ENCODE data around the gene CAPN10.
A peak's percentile ranks its signal among the peaks of the same experiment; 100 is the strongest.

The CAPN10 gene

DNA sequence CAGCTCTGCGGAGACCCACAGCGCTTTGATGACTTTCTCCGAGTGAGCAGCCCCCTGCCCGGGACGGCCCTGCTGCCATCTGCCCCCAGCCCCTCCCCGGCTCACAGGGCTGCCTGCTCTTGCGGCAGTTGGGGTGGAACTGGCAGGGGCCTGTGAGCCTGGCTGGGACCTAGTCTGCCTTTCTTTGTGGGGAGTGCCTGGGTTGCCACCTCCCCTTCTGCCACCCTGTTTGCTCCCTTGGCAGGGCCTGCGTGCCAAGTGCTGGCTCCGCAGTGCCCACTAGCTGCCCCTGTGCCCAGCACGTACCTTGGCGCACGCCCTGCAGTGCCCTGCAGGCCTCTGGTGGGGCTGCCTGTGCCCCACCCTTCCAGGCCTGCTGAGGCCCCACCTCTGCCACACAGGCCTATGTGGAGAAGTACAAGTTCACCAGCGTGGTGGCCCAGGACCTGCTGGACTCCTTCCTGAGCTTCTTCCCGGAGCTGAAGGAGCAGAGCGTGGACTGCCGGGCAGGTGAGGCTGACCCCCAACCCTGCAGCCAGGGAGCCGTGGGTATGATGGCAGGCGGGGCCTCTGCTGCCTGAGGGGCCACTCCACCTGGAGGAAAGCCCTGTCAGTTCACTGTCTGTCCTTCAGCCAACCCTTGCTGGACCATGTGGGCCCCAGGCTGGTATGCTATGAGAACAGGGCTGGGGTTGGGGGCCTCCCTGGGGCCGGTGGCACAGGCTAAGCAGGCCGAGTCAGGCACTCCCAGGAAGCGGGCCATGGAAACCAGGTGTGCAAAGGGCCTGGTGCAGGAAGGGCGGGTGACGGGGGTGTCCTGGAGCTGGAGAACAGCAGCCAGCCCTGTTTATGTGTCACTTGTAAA is 11.2 kb upstream of the CAPN10 start:
- no peak for DNase-seq

DNA sequence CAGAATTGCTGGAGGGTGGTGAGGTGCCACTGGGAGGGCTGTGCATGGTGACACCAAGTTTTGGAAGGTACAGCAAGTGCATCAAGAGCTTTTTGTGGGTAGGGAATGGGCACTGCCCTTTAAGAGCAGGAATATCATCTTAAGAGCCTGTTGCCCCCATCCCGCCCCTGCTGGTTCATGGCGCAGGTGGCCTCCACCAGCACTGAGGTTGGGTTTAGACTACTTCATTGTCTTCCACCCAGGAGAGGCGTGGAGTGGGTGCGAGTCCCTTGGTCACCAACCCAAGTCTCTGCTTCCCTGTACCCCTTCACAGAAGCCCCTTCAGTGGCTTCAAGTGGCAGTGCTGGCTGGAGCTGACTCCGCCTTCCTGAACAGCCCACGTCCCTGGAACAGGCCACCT is 10.5 kb upstream of the CAPN10 start:
- no peak for DNase-seq

GRCh38 chr2:240576436-240577205 is 9.9 kb upstream of the CAPN10 start:
- DNase-seq, result no peak

DNA sequence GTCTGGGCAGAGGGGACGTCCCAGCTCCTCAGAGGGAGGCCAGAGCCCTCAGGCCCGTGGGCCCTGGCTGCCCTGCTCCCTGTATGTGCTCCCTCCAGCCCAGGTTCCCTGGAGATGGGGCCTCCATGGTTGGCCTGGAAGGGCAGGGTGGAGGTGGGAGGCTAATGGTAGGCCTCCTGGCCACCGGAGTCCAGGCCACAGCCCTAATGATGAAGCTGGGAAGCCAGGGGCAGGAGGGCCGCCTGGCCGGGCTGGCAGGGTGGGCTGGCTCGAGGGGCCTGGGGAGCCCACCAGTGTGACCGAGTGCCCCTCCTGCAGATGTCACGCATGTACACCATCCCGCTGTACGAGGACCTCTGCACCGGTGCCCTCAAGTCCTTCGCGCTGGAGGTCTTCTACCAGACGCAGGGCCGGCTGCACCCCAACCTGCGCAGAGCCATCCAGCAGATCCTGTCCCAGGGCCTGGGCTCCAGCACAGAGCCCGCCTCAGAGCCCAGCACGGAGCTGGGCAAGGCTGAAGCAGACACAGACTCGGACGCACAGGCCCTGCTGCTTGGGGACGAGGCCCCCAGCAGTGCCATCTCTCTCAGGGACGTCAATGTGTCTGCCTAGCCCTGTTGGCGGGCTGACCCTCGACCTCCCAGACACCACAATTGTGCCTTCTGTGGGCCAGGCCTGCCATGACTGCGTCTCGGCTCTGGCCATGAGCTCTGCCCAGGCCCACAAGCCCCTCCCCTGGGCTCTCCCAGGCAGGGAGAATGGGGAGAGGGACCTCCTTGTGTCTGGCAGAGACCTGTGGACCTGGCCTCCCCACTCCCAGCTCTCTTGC is 9.0 kb upstream of the CAPN10 start:
- no peak for DNase-seq

GRCh38 chr2:240578110-240578450 is 8.5 kb upstream of the CAPN10 start:
- no peak for DNase-seq

GRCh38 chr2:240578488-240578887 is 8.0 kb upstream of the CAPN10 start:
- DNase-seq, result no peak

GRCh38 chr2:240579071-240579762 is 7.3 kb upstream of the CAPN10 start:
- no peak for DNase-seq

DNA sequence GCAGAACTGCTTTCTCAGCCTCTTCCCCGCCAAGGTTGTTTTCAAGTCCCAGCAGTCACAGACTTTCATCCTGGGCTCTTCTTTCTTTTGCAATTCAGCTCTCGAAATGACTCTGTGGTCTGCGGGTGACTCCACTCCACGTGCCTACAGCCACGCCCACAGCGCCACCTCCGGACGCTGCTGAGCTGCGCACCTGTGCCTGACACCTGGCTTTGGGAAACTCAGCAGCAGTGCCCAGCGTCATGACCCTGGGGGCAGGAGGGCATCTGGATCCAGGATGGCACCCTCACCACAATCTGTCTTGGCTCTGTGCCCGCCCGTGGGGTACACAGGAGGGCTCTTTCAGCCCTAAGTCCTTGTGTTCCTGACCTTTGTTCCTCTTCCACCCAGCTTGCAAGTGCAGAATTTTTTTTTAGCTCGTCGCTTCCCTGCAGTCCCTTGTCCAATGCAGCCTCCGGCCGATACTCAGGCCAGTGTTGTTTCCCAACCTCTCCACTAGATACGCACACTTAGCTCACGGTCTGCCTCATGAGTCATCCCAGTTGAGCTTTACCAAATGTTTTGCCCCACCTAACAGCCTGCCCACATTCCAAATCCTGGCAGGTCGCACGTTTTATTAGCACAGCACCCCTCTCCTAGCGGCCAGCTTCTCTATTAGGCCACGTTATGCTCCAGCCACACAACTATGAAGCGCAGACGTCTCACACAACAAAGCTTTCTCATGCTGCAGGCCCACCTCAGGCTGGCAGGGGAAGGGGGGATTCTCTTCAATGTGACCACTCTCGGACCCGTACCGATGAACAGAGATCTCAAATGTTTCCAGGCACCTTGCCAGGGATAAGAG is 6.5 kb upstream of the CAPN10 start:
- DNase-seq, result no peak

DNA sequence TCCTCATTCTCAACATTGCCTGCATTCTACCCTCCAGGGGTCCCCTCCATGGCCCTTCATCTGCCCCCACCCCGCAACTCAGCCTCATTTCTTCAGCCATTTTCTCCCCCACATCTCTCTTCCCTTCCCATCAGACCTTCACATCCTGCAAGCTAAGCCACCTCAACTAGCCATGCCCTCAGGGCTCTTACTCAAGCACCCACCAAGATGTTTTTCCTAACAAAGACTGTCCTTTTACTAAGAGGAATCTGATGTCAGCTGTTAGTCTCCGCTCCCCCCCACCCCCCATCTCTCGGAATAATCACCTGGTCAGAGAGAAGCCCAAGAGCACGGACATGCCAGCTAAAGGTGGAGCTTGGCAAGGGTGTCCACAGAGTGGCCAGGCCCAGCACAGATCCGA is 4.7 kb upstream of the CAPN10 start:
- DNase-seq, result no peak

DNA sequence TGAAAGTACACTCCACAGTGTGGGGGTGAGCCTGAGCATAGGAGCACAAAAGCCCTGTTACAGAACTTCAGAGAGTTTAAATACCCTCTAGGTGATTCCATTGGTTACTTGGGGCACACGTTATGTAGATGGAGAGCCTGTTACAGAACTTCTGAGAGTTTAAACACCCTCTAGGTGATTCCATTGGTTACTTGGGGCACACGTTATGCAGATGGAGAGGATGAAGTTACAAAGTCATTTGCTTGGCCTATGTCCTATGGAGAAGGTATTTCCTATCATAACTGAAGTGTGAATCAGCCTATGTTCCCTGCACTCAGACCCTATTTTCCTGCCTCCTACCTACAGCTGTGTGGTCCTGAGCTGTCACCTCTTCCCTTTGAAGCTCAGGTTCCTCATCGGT is 3.8 kb upstream of the CAPN10 start:
- no peak for DNase-seq

DNA sequence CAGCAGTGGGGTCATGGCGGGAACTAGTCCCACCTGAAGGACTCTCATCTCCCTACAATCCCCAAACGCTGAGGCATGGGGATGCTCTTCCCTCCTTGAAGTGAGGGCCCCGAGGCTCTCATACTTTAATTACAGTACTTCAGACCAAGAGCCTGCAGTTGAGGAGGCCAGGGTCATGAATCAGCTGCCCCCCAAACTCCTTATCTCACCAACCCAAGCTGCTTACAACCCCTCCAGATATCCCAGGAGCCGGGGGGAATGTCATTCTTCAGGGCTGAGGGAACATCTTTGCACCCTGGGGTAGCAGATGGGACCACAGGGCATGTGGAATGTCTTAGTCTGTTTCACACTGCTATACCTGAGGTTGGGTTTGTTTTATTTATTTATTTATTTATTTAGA is 2.8 kb upstream of the CAPN10 start:
- no peak for DNase-seq

GRCh38 chr2:240584486-240585031 is 2.0 kb upstream of the CAPN10 start:
- DNase-seq, result peak; percentile 99

DNA sequence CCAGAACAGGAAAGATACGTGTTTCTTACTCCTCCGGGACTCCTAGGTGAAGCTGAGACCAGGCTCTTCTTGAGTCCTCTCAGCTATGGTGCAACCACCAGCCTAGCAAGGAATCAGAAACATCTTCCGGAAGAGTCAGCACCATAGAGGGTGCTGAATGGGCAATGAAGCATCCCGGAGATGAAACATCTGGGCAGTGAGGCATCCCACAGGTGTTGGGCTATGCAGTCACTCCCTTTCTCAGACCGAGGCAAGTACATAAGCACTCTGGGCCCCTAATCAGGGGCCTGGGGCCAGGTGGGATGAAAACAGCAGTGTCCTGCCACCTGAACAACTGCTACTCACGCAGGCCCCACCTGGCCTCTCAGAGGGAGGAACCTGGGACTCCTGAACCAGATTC is 1.4 kb upstream of the CAPN10 start:
- DNase-seq, result no peak

- DNase-seq, result no peak
Measured at GRCh38 chr2:240585681-240586197, 795 bp upstream of the CAPN10 start.

- peak; percentile 75 for DNase-seq
Measured at GRCh38 chr2:240586919-240587800, 626 bp downstream of the CAPN10 start.

DNA sequence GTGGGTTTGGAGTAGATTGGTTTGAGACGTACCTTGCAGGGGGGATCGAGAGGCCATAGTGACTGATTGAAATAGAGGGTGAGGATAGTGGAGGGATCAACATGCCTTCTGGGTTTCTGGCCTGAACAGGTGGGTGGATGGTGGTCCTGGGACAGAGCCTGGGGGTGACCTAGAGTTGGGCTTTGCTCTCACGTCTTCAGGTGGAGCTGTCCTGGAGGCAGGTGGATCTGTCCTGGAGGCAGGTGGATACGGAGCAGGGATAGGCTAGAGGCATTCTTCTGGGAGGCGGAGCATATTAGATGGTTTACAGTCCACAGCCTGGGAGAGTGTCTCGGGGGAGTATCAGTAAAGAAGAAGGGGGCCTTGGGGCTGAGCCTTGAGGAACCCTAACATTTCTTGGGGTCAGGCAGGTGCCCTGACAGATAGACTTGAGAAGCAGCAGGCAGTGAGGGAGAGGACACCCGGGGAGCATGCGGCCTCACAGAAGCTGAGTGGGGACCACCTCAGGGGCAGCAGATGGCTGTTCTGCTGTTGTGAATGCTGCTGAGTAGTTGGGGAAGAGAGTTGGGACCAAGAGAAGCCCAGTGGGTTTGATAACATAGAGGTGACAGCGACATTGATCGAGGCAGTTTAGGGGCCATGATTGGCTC is 1.6 kb downstream of the CAPN10 start:
- DNase-seq, result no peak

GRCh38 chr2:240588669-240589068 is 2.1 kb downstream of the CAPN10 start:
- DNase-seq, result no peak

GRCh38 chr2:240589375-240589774 is 2.8 kb downstream of the CAPN10 start:
- no peak for DNase-seq

DNA sequence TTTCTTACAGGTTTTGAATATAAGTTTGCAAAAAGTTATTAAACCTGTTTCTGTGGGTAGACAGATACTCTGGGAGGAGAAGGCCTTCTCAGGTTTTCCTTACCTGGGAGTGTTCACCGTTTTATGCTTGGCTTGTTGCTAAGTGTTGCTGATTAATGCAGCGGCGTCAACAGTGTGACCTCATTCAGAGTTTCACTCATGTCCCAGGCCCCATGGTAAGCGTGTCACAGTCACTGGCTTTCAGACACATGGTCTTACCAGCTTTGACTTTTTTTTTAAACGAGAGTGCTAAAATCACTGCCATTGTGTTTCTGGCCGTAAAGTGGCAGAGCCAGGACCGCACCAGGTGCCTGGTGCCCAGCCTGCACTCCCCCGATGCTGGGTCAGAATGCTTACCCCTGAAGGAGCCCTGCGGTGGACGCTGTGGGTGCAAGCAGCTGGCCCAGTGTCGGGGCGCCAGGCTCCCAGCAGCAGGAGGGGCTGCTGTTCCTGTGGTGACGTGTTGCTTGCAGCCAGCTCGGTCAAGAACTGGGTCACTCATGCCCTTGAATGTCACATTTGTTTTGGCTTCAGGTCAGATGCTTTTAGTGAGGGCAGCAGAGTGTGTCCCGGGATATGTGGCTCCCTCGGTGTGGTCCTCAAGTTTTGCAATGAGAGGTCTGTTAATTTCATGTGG is 3.5 kb downstream of the CAPN10 start:
- DNase-seq, result no peak
